ENCODE measurements around the gene TOGARAM2.

TOGARAM2 gene

GRCh38 chr2:29024882-29025430 is 43.9 kb downstream of the TOGARAM2 start:
- no peak for DNase-seq

DNA sequence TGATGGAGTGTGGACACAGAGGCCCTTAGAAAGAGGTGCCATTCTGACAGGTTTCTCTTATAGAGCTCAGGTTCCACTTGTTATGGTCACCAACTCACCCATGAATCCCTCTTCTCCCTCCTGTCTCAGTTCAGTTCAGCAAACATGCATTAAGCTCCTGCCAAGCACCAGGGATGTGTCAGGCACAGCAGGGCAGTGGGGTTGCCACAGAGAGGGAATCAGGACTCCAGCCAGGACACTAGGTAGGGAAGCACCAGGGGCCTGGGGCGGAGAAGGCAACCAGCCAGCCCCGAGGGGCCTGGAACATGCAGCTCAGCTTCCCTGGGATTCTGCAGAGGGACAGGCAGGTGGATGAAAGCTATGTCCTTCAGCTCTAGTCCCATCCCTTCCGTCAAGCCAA is 44.6 kb downstream of the TOGARAM2 start:
- DNase-seq = no peak

DNA sequence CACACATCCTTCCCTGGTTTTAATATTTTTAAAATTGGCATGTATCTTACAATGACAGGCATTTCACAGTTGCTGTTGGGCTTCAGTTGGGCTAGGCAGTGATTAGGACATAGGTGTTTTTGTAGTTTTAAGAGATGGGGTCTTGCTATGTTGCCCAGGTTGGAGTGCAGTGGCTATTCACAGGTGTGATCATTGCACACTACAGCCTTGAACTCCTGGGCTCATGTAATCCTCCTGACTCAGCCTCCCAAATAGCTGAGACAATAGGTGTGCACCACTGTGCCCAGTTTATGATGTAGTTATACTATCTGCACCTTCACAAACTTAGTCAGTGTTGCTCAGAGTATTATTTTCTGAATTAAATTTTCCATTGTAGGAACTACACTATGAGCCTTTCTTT is 49.9 kb downstream of the TOGARAM2 start:
- no peak for DNase-seq

DNA sequence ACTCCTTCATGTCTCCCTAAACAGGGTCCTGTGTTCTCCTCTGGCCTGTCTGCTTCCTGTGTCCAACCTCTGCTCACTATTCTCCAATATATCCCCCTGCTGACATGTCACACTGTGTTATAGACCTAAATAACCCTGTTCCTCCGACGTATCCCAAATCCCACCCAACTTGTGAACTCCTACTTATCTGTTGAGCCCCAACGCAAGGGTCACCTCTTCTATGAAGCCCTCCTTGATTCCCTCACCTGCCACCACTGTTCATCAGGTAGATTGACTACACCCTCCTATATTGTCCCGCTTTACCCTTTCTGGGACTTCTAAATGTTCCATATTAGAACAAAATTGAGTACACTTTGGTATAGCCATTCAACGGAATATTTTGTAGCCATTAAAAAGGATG is 51.1 kb downstream of the TOGARAM2 start:
- no peak for DNase-seq

DNA sequence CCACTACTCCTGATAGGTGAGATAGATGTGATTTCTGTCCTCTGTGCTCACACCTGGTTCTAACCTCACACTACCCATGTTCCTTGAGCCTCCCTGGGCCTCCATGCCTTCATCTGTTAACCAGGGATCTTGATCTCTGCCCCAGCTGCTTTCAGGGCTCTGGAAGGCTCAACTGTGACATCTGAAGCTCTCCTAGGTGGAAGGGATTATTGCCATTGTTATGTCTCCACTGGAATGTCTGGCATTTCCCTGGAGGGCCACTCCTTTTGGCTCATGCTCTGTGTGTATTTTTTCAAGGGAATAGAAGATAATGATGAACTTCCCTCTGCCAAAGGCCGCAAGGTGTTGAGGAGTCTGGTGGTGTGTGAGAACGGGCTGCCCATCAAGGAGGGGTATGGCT is 52.1 kb downstream of the TOGARAM2 start:
- DNase-seq = peak; percentile 29

- no peak for DNase-seq
Measured at GRCh38 chr2:29033656-29034055, 52.6 kb downstream of the TOGARAM2 start.

- DNase-seq = no peak
Measured at GRCh38 chr2:29035016-29035745, 54.1 kb downstream of the TOGARAM2 start.

GRCh38 chr2:29039718-29040480 is 58.8 kb downstream of the TOGARAM2 start:
- no peak for DNase-seq

- no peak for DNase-seq
Measured at GRCh38 chr2:29040552-29040951, 59.5 kb downstream of the TOGARAM2 start.

- no peak for DNase-seq
Measured at GRCh38 chr2:29041161-29041660, 60.1 kb downstream of the TOGARAM2 start.

DNA sequence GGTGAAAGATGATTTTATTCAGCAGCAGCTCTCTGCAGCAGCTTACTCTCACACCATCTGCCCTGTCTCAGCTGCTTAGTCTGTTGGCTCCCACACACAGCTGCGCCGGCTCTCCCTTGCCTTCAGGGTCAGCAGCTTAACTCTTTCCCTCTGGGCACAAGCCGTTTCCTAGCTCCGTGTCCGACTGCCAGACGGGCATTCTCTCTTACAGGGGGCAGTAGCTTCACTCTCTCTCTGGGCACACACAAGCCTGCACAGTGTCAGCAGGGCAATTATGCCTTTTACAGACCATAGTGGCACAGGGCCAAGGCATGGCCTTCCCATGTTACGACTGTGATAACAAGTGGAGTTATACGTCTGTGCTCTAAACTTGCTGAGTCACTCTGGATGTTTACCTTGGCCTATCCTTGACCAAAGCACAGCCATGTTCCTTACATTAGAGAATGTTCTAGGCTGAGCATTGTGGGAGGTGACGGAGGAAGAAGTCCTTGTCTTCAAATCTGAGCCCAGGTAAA is 61.5 kb downstream of the TOGARAM2 start:
- peak; percentile 7 for DNase-seq

GRCh38 chr2:29044459-29044858 is 63.4 kb downstream of the TOGARAM2 start:
- no peak for DNase-seq

GRCh38 chr2:29046321-29046720 is 65.2 kb downstream of the TOGARAM2 start:
- DNase-seq = no peak

DNA sequence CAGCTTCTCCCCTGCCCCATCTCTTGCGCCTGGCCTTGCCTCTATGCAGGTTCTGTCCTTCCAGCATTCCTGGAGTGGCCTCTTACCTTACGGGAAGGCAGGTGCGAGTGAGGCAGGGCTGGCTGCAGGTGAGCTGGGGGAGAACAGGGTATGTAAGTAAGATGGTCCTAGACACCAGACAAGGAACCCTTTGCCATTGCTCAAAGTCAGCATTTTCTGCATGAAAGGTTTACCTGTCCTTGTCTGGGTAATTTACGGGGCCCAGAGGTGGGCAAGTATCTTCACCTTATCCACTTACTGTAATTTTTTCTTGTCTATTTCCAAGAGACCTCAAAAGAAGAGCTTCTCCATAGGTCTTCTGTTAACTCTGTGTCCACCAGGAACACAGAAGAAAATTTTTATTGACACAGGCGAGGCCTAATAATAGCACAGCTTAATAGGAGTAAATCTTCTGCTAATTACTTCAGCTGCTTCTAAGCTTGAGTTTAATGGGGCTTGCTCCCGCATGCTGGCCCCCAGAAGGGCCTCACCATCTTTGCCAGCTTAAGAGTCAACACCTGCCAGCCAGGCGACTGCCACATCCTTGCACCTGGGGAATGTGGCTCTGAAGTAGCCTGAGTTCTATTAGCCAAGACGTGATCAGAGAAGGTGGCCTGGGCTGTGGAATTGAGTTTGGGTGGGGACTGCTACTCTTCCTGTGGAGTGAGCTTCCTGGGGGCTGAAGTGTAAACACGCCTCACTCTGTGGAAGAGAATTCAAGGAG is 66.2 kb downstream of the TOGARAM2 start:
- DNase-seq = no peak

GRCh38 chr2:29050591-29050990 is 69.5 kb downstream of the TOGARAM2 start:
- DNase-seq = no peak

DNA sequence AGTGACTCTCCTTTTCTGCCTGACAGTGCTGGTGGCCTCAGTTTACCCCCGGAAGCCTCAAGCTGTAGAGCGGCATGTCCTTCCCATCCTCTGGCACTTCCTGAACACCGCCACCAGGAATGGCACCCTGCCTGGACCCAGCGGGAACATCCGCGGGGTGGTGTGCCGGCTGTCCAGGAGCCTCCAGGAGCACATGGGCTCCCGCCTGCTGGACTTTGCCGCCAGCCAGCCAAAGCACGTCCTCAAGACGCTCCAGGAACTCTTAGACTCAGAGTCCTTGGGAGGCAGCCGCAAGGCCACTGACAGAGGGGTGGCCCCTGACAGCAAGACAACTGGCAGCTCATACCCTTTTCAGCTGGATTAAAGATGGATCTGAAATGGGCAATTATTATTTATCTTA is 70.6 kb downstream of the TOGARAM2 start:
- no peak for DNase-seq

GRCh38 chr2:29052807-29053206 is 71.7 kb downstream of the TOGARAM2 start:
- no peak for DNase-seq

GRCh38 chr2:29053223-29053622 is 72.1 kb downstream of the TOGARAM2 start:
- no peak for DNase-seq

GRCh38 chr2:29053670-29054400 is 72.7 kb downstream of the TOGARAM2 start:
- DNase-seq = no peak

DNA sequence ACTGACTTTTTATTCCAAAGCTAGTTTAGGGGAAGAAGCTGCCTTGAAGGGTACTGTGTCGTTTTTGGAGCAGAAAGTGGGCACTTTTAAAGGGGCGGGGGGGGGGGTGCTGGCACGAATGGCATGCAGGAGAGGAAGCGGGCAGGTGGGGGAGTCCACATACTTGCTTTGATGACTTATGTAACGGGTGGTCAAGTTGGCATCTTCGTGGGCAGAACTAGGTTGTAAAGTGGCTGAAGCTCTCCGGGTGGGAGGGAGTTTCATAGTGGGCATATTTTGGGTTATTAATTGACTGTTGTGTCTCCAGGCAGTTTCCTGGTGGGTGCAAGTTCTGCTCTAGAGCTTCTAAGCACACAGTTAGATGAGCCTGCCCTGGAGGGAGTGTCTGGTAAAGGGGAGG is 73.3 kb downstream of the TOGARAM2 start:
- DNase-seq = no peak

- no peak for DNase-seq
Measured at GRCh38 chr2:29055601-29056000, 74.5 kb downstream of the TOGARAM2 start.

GRCh38 chr2:29056452-29056851 is 75.4 kb downstream of the TOGARAM2 start:
- DNase-seq = no peak
